ENCODE measurements around the gene SETD7. TPM values are rescaled to one million over a fixed set of nuclear protein-coding genes. Genes with fewer than 3 reads are reported as not detected.

Gene SETD7
- polyA plus RNA-seq, 4 donors: 12.6 to 15.3 (median 13.9) TPM

Other genes with a start within 250 kb of the SETD7 start
- 10 to 100 TPM; 12.1 to 14.0 (median 13.7) TPM for gene RAB33B, start 102.1 kb downstream of the SETD7 start, polyA plus RNA-seq (ENCODE audit: insufficient read length in 4 of 4)
- gene MGST2, start 109.6 kb upstream of the SETD7 start, polyA plus RNA-seq (ENCODE audit: insufficient read length in 4 of 4): 10 to 100 TPM; 56.1 to 65.1 (median 62.9) TPM